GM23338 (cell line): ENCODE data around the gene XRCC5. TPM values are rescaled to one million over a fixed set of nuclear protein-coding genes. Genes with fewer than 3 reads are reported as not detected.

Experiments used
- ATAC-seq: fragments of 200-7000 bp; cut with Tn5 transposase; 3 replicates; pipeline ENCODE4 v1.9.1; 2020
- DNase-seq: peaks from one replicate; pipeline ENCODE4 v3.0.0-alpha.2; 2015; ENCODE audit warnings: low spot score
- H2AFZ ChIP-seq: fragments of 200-600 bp; sonication (generic); 2 replicates; pipeline ENCODE4 v1.8.0; 2016; ENCODE audit warnings: antibody characterized with exemption, mild to moderate bottlenecking, moderate library complexity
- H3F3A ChIP-seq: fragments of 200-600 bp; sonication (generic); replicated peaks from 2 replicates; pipeline ENCODE4 v1.8.0; 2017; ENCODE audit warnings: antibody characterized with exemption, mixed run types, low read depth
- H3K27ac ChIP-seq: fragments of 200-600 bp; sonication (generic); 2 replicates; pipeline ENCODE4 v1.6.1; 2016; ENCODE audit warnings: low read depth
- H3K27me3 ChIP-seq: fragments of 200-600 bp; sonication (generic); 2 replicates; pipeline ENCODE4 v1.8.0; 2016; ENCODE audit warnings: mild to moderate bottlenecking, mixed run types, moderate library complexity; ENCODE audit not compliant: insufficient read depth
- H3K36me3 ChIP-seq: fragments of 200-600 bp; sonication (generic); 2 replicates; pipeline ENCODE4 v1.8.0; 2016; ENCODE audit warnings: mild to moderate bottlenecking; ENCODE audit not compliant: insufficient read depth
- H3K4me1 ChIP-seq: fragments of 200-600 bp; sonication (generic); 2 replicates; pipeline ENCODE4 v1.8.0; 2016; ENCODE audit warnings: mild to moderate bottlenecking, moderate library complexity; ENCODE audit not compliant: insufficient read depth
- H3K4me2 ChIP-seq: fragments of 200-600 bp; sonication (generic); 2 replicates; pipeline ENCODE4 v1.7.1; 2017; ENCODE audit warnings: mixed run types
- H3K4me3 ChIP-seq: fragments of 200-600 bp; sonication (generic); 2 replicates; pipeline ENCODE4 v1.6.1; 2016; ENCODE audit warnings: mixed run types
- H3K79me2 ChIP-seq: fragments of 200-600 bp; sonication (generic); replicated peaks from 2 replicates; pipeline ENCODE4 v1.8.0; 2017; ENCODE audit warnings: mild to moderate bottlenecking; ENCODE audit not compliant: insufficient read depth
- H3K9me2 ChIP-seq: fragments of 200-600 bp; sonication (generic); 2 replicates; pipeline ENCODE4 v1.8.0; 2017; ENCODE audit not compliant: insufficient read depth
- H4K20me1 ChIP-seq: fragments of 200-600 bp; sonication (generic); replicated peaks from 2 replicates; pipeline ENCODE4 v1.8.0; 2017; ENCODE audit warnings: mild to moderate bottlenecking; ENCODE audit not compliant: insufficient read depth
- H3K27ac Mint-ChIP-seq: 2 replicates; pipeline ENCODE4 v1.8.0; 2020; ENCODE audit warnings: inconsistent platforms, mild to moderate bottlenecking, moderate library complexity, mixed read lengths
- H3K27me3 Mint-ChIP-seq: 3 replicates; pipeline ENCODE4 v1.8.0; 2022; ENCODE audit warnings: low read depth, mild to moderate bottlenecking, moderate library complexity, mixed read lengths, inconsistent platforms; ENCODE audit not compliant: insufficient read depth, poor library complexity
- H3K36me3 Mint-ChIP-seq: 3 replicates; pipeline ENCODE4 v1.8.0; 2021; ENCODE audit warnings: low read depth, mild to moderate bottlenecking, inconsistent platforms, moderate library complexity, mixed read lengths
- H3K4me1 Mint-ChIP-seq: 3 replicates; pipeline ENCODE4 v1.8.0; 2020; ENCODE audit warnings: mild to moderate bottlenecking, inconsistent platforms, mixed read lengths
- H3K4me3 Mint-ChIP-seq: 3 replicates; pipeline ENCODE4 v1.8.0; 2021; ENCODE audit warnings: moderate library complexity, mild to moderate bottlenecking, inconsistent platforms, mixed read lengths
- H3K9me3 Mint-ChIP-seq: 3 replicates; pipeline ENCODE4 v1.8.0; 2020; ENCODE audit warnings: moderate library complexity, mild to moderate bottlenecking, inconsistent platforms, mixed read lengths
- CREB1 ChIP-seq: fragments of 250-450 bp; sonication (Bioruptor Pico); IDR thresholded peaks from 2 replicates; pipeline ENCODE4 v1.5.0; 2020; ENCODE audit warnings: low read depth, mild to moderate bottlenecking, moderate library complexity
- EZH2 ChIP-seq: fragments of 200-600 bp; sonication (generic); IDR thresholded peaks from one replicate; pipeline ENCODE4 v1.8.0; 2017; ENCODE audit warnings: antibody characterized with exemption, mild to moderate bottlenecking, low read depth; ENCODE audit not compliant: unreplicated experiment
- EZH2phosphoT487 ChIP-seq: fragments of 200-600 bp; sonication (generic); IDR thresholded peaks from one replicate; pipeline ENCODE4 v1.8.1; 2018; ENCODE audit warnings: antibody characterized with exemption; ENCODE audit not compliant: unreplicated experiment
- JUNB ChIP-seq: IDR thresholded peaks from one replicate; pipeline ENCODE4 v1.6.1; 2016; ENCODE audit warnings: antibody characterized with exemption; ENCODE audit not compliant: unreplicated experiment
- NANOG ChIP-seq: IDR thresholded peaks from 2 replicates; pipeline ENCODE4 v1.6.1; 2016; ENCODE audit warnings: antibody characterized with exemption, borderline replicate concordance
- POLR2AphosphoS5 ChIP-seq: IDR thresholded peaks from 2 replicates; pipeline ENCODE4 v1.6.1; 2016; ENCODE audit warnings: antibody characterized with exemption, low read depth
- STAT1 ChIP-seq: IDR thresholded peaks from one replicate; pipeline ENCODE4 v1.6.1; 2016; ENCODE audit warnings: antibody characterized with exemption; ENCODE audit not compliant: unreplicated experiment
- ZNF331 ChIP-seq: fragments of 250-450 bp; sonication (Bioruptor Pico); IDR thresholded peaks from 2 replicates; pipeline ENCODE4 v1.5.0; 2020; ENCODE audit warnings: low read depth, mild to moderate bottlenecking, moderate library complexity
- polyA plus RNA-seq: library from polyadenylated mRNA; unstranded; fragments of >200 nt; fragmentation: Nextera tagmentation; extraction: Ambion mirVana; gene quantifications from 2 replicates; pipeline ENCODE4 v1.2.1, GENCODE V29; 2016
- total RNA-seq: library from RNA; depleted of rRNA; stranded (reverse); fragments of >200 nt; shearing (Covaris generic); gene quantifications from 2 replicates; pipeline ENCODE4 v1.2.3, GENCODE V29; 2014
- TF ChIP-seq, protein P1 (sequence below), 2 experiments: fragments of 200-600 bp in 1 of 2; sonication (generic) in 1 of 2; conservative IDR thresholded peaks; 2 replicates each; pipeline versions ENCODE4 v1.5.1 to v1.6.1; 2016 to 2017; ENCODE audit warnings: antibody characterized with exemption in 2 of 2, low read depth in 2 of 2, mild to moderate bottlenecking in 2 of 2, moderate library complexity in 1 of 2
- TF ChIP-seq, protein P2 (sequence below): IDR thresholded peaks from 2 replicates; pipeline ENCODE4 v1.6.1; 2016; ENCODE audit warnings: antibody characterized with exemption
- TF ChIP-seq, protein P3 (sequence below): fragments of 250-450 bp; sonication (Bioruptor Pico); IDR thresholded peaks from 2 replicates; pipeline ENCODE4 v1.5.0; 2020; ENCODE audit warnings: mild to moderate bottlenecking, moderate library complexity

XRCC5 gene
- total and polyA plus RNA-seq, 2 experiments from 2014 or later = 499 to 524 TPM

DNA sequence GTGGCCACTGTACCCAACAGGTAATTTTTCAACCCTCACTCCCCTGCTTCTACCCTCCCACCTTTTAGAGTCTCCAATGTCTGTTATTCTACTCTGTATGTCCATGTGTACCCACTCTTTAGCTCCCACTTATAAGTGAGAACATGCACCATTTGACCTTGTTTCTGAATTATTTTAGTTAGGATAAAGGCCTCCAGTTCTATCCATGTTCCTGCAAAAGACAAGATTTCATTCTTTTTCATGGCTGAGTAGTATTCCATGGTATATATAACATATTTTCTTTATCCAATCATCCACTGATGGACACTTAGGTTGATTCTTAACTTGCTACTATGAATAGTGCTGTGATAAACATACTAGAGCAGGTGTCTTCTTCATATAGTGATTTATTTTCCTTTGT, 36.7 kb upstream of the XRCC5 start:
- Histone ChIP-seq H3K4me3 (no peak overlapping the region), H3K9me2 (no peaks in the 10 kb centered on the region), H3K36me3 (0 out of 2 replicates have a peak, but pooled peaks cover 3% of the 10 kb centered on the region), H3K4me1 (no peaks in the 10 kb centered on the region), H3K27ac (no peak overlapping the region), H3F3A (no peaks in the 10 kb centered on the region), H4K20me1 (peaks cover 8% of the 10 kb centered on the region), H3K4me2 (no peak overlapping the region), H3K27me3 (no peaks in the 10 kb centered on the region), H2AFZ (no peak overlapping the region), H3K79me2 (no peaks in the 10 kb centered on the region; the same call in 1 of the 2 replicates)
- Mint-ChIP-seq H3K36me3 (no peaks in the 10 kb centered on the region), H3K4me1 (no peaks in the 10 kb centered on the region), H3K27me3 (no peaks in the 10 kb centered on the region), H3K27ac (no peak overlapping the region), H3K9me3 (no peaks in the 10 kb centered on the region; the same call in 2 of the 3 replicates), H3K4me3 (no peak overlapping the region)
- no peak for DNase-seq
- no peak for ATAC-seq
- TF ChIP-seq, protein P1, sequence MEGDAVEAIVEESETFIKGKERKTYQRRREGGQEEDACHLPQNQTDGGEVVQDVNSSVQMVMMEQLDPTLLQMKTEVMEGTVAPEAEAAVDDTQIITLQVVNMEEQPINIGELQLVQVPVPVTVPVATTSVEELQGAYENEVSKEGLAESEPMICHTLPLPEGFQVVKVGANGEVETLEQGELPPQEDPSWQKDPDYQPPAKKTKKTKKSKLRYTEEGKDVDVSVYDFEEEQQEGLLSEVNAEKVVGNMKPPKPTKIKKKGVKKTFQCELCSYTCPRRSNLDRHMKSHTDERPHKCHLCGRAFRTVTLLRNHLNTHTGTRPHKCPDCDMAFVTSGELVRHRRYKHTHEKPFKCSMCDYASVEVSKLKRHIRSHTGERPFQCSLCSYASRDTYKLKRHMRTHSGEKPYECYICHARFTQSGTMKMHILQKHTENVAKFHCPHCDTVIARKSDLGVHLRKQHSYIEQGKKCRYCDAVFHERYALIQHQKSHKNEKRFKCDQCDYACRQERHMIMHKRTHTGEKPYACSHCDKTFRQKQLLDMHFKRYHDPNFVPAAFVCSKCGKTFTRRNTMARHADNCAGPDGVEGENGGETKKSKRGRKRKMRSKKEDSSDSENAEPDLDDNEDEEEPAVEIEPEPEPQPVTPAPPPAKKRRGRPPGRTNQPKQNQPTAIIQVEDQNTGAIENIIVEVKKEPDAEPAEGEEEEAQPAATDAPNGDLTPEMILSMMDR (conservative IDR thresholded peaks at IDR 0.05; ENCODE audit: low read depth in 2 of 2) = no peak
- TF ChIP-seq ZNF331 (CRISPR knock-in tag) (no peak), CREB1 (CRISPR knock-in tag) (no peak), JUNB (no peak), NANOG (no peak), EZH2 (no peak), POLR2AphosphoS5 (no peak), STAT1 (no peak)
- TF ChIP-seq, protein P2, sequence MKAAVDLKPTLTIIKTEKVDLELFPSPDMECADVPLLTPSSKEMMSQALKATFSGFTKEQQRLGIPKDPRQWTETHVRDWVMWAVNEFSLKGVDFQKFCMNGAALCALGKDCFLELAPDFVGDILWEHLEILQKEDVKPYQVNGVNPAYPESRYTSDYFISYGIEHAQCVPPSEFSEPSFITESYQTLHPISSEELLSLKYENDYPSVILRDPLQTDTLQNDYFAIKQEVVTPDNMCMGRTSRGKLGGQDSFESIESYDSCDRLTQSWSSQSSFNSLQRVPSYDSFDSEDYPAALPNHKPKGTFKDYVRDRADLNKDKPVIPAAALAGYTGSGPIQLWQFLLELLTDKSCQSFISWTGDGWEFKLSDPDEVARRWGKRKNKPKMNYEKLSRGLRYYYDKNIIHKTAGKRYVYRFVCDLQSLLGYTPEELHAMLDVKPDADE = no peak

DNA sequence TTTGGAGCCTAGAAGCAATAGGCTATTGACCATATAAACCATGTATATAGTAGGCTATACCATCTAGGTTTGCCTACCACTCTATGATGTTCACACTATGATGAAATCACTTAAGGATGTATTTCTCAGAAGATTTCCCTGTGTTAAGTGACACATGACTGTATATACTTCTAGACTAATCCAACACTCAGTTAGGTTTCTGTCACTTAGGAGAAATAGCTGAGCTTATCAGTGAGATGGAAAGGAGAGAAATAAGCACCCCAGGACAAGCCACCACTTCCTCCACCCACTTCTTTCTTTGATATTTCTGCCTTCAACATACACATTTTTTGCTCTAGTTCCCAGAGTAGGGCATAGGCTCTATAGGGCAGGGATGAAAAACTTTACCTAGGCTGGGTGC, 35.4 kb upstream of the XRCC5 start:
- DNase-seq (no peak), ATAC-seq (no peak)
- H3F3A ChIP-seq = no peaks in the 10 kb centered on the region
- 0 out of 2 replicates have a peak, but pooled peaks cover 3% of the 10 kb centered on the region for H3K36me3 ChIP-seq
- H3K4me1 ChIP-seq = no peaks in the 10 kb centered on the region
- Mint-ChIP-seq H3K4me3 (no peak overlapping the region), H3K4me1 (no peaks in the 10 kb centered on the region), H3K27ac (no peak overlapping the region), H3K9me3 (no peaks in the 10 kb centered on the region; the same call in 2 of the 3 replicates), H3K27me3 (no peaks in the 10 kb centered on the region), H3K36me3 (no peaks in the 10 kb centered on the region)
- no peaks in the 10 kb centered on the region for H3K27me3 ChIP-seq
- no peaks in the 10 kb centered on the region for H3K9me2 ChIP-seq
- H2AFZ ChIP-seq = no peak overlapping the region
- H3K4me3 ChIP-seq = no peak overlapping the region
- no peak overlapping the region for H3K27ac ChIP-seq
- no peak overlapping the region for H3K4me2 ChIP-seq
- peaks cover 8% of the 10 kb centered on the region for H4K20me1 ChIP-seq
- no peaks in the 10 kb centered on the region; the same call in 1 of the 2 replicates for H3K79me2 ChIP-seq
- TF ChIP-seq, protein P1 (conservative IDR thresholded peaks at IDR 0.05; ENCODE audit: low read depth in 2 of 2) = no peak
- TF ChIP-seq, protein P3, sequence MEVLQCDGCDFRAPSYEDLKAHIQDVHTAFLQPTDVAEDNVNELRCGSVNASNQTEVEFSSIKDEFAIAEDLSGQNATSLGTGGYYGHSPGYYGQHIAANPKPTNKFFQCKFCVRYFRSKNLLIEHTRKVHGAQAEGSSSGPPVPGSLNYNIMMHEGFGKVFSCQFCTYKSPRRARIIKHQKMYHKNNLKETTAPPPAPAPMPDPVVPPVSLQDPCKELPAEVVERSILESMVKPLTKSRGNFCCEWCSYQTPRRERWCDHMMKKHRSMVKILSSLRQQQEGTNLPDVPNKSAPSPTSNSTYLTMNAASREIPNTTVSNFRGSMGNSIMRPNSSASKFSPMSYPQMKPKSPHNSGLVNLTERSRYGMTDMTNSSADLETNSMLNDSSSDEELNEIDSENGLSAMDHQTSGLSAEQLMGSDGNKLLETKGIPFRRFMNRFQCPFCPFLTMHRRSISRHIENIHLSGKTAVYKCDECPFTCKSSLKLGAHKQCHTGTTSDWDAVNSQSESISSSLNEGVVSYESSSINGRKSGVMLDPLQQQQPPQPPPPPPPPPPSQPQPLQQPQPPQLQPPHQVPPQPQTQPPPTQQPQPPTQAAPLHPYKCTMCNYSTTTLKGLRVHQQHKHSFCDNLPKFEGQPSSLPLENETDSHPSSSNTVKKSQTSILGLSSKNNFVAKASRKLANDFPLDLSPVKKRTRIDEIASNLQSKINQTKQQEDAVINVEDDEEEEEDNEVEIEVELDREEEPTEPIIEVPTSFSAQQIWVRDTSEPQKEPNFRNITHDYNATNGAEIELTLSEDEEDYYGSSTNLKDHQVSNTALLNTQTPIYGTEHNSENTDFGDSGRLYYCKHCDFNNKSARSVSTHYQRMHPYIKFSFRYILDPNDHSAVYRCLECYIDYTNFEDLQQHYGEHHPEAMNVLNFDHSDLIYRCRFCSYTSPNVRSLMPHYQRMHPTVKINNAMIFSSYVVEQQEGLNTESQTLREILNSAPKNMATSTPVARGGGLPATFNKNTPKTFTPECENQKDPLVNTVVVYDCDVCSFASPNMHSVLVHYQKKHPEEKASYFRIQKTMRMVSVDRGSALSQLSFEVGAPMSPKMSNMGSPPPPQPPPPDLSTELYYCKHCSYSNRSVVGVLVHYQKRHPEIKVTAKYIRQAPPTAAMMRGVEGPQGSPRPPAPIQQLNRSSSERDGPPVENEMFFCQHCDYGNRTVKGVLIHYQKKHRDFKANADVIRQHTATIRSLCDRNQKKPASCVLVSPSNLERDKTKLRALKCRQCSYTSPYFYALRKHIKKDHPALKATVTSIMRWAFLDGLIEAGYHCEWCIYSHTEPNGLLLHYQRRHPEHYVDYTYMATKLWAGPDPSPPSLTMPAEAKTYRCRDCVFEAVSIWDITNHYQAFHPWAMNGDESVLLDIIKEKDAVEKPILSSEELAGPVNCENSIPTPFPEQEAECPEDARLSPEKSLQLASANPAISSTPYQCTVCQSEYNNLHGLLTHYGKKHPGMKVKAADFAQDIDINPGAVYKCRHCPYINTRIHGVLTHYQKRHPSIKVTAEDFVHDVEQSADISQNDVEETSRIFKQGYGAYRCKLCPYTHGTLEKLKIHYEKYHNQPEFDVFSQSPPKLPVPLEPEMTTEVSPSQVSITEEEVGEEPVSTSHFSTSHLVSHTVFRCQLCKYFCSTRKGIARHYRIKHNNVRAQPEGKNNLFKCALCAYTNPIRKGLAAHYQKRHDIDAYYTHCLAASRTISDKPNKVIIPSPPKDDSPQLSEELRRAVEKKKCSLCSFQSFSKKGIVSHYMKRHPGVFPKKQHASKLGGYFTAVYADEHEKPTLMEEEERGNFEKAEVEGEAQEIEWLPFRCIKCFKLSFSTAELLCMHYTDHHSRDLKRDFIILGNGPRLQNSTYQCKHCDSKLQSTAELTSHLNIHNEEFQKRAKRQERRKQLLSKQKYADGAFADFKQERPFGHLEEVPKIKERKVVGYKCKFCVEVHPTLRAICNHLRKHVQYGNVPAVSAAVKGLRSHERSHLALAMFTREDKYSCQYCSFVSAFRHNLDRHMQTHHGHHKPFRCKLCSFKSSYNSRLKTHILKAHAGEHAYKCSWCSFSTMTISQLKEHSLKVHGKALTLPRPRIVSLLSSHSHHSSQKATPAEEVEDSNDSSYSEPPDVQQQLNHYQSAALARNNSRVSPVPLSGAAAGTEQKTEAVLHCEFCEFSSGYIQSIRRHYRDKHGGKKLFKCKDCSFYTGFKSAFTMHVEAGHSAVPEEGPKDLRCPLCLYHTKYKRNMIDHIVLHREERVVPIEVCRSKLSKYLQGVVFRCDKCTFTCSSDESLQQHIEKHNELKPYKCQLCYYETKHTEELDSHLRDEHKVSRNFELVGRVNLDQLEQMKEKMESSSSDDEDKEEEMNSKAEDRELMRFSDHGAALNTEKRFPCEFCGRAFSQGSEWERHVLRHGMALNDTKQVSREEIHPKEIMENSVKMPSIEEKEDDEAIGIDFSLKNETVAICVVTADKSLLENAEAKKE = no peak
- no peak for TF ChIP-seq STAT1
- TF ChIP-seq CREB1 (CRISPR knock-in tag) = no peak
- TF ChIP-seq EZH2phosphoT487 = no peak
